Measurements from ENCODE around the gene RARB.

GRCh38 chr3:25448750-25449692, 21.0 kb downstream of the RARB start:
- no peak for TF ChIP-seq CTCF (IDR thresholded peaks at IDR 0.05)
- TF ChIP-seq EP300 (IDR thresholded peaks at IDR 0.05) = no peak
